ENCODE results near the gene FAM174B. TPM values are rescaled to one million over a fixed set of nuclear protein-coding genes. Genes with fewer than 3 reads are reported as not detected.

Gene FAM174B
- total RNA-seq, 2 experiments from 2014 or later, result 1.8 to 3.3 TPM

GRCh38 chr15:92645051-92645631 lies 10.4 kb downstream of the FAM174B start:
- DNase-seq (no peak), ATAC-seq (no peak)
- H3K27me3 Mint-ChIP-seq, result peaks cover 13% of the 10 kb centered on the region
- no peak overlapping the region for H3K27ac Mint-ChIP-seq
- no peaks in the 10 kb centered on the region for H3K36me3 Mint-ChIP-seq
- no peaks in the 10 kb centered on the region for H3K9me3 Mint-ChIP-seq (ENCODE audit: low read depth)
- CTCF ChIA-PET, result interaction anchor here (0.7 kb wide), 1 partner anchor 70 kb away, joined by 3 read pairs; no protein-coding TSS in a partner anchor
- H3K4me1 Mint-ChIP-seq, result no peaks in the 10 kb centered on the region
- no peak overlapping the region for H3K4me3 Mint-ChIP-seq

- Mint-ChIP-seq H3K27ac (no peak overlapping the region), H3K9me3 (ENCODE audit: low read depth) (no peaks in the 10 kb centered on the region)
- ATAC-seq, result no peak
Measured at GRCh38 chr15:92643849-92644815, 11.4 kb downstream of the FAM174B start.

GRCh38 chr15:92638709-92639365 lies 16.7 kb downstream of the FAM174B start:
- H3K4me1 Mint-ChIP-seq, result no peaks in the 10 kb centered on the region
- H3K4me3 Mint-ChIP-seq, result no peak overlapping the region
- peaks cover under 1% of the 10 kb centered on the region for H3K27me3 Mint-ChIP-seq
- CTCF ChIA-PET, result no interaction called here
- DNase-seq (no peak), ATAC-seq (no peak)
- H3K9me3 Mint-ChIP-seq (ENCODE audit: low read depth), result no peaks in the 10 kb centered on the region
- H3K36me3 Mint-ChIP-seq, result no peaks in the 10 kb centered on the region
- no peak overlapping the region for H3K27ac Mint-ChIP-seq

More at GRCh38 chr15:92643849-92644815, 11.4 kb downstream of the FAM174B start:
- H3K4me1 Mint-ChIP-seq, result no peaks in the 10 kb centered on the region
- CTCF ChIA-PET, result no interaction called here
- H3K27me3 Mint-ChIP-seq, result peaks cover 13% of the 10 kb centered on the region
- DNase-seq, result no peak
- H3K36me3 Mint-ChIP-seq, result no peaks in the 10 kb centered on the region
- H3K4me3 Mint-ChIP-seq, result no peak overlapping the region

GRCh38 chr15:92638291-92638708 lies 17.3 kb downstream of the FAM174B start:
- no peaks in the 10 kb centered on the region for H3K27me3 Mint-ChIP-seq
- H3K9me3 Mint-ChIP-seq (ENCODE audit: low read depth), result no peaks in the 10 kb centered on the region
- CTCF ChIA-PET, result no interaction called here
- no peak overlapping the region for H3K4me3 Mint-ChIP-seq
- DNase-seq (no peak), ATAC-seq (no peak)
- H3K36me3 Mint-ChIP-seq, result no peaks in the 10 kb centered on the region
- H3K4me1 Mint-ChIP-seq, result no peaks in the 10 kb centered on the region
- no peak overlapping the region for H3K27ac Mint-ChIP-seq

GRCh38 chr15:92637626-92638025 lies 17.9 kb downstream of the FAM174B start:
- DNase-seq (no peak), ATAC-seq (no peak)
- no peaks in the 10 kb centered on the region for H3K36me3 Mint-ChIP-seq
- no peaks in the 10 kb centered on the region for H3K9me3 Mint-ChIP-seq (ENCODE audit: low read depth)
- no peak overlapping the region for H3K27ac Mint-ChIP-seq
- no peak overlapping the region for H3K4me3 Mint-ChIP-seq
- H3K27me3 Mint-ChIP-seq, result peaks cover 2% of the 10 kb centered on the region
- no peaks in the 10 kb centered on the region for H3K4me1 Mint-ChIP-seq
- CTCF ChIA-PET, result no interaction called here

- CTCF ChIA-PET, result no interaction called here
- H3K4me1 Mint-ChIP-seq, result no peaks in the 10 kb centered on the region
- peak; percentile 27 for ATAC-seq
- H3K9me3 Mint-ChIP-seq (ENCODE audit: low read depth), result no peaks in the 10 kb centered on the region
- no peak for DNase-seq
- H3K36me3 Mint-ChIP-seq, result no peaks in the 10 kb centered on the region
- H3K27me3 Mint-ChIP-seq, result peaks cover 2% of the 10 kb centered on the region
- H3K4me3 Mint-ChIP-seq, result no peak overlapping the region
- H3K27ac Mint-ChIP-seq, result no peak overlapping the region
Measured at GRCh38 chr15:92636908-92637481, 18.6 kb downstream of the FAM174B start.

GRCh38 chr15:92636401-92636907 lies 19.1 kb downstream of the FAM174B start:
- Mint-ChIP-seq H3K9me3 (ENCODE audit: low read depth) (no peaks in the 10 kb centered on the region), H3K27ac (no peak overlapping the region), H3K4me3 (no peak overlapping the region), H3K27me3 (peaks cover 2% of the 10 kb centered on the region), H3K36me3 (no peaks in the 10 kb centered on the region), H3K4me1 (no peaks in the 10 kb centered on the region)
- CTCF ChIA-PET, result no interaction called here
- no peak for DNase-seq
- ATAC-seq, result no peak

- H3K9me3 Mint-ChIP-seq (ENCODE audit: low read depth), result no peaks in the 10 kb centered on the region
- CTCF ChIA-PET, result interaction anchor here (1.3 kb wide), 1 partner anchor 80 kb away, joined by 3 read pairs; no protein-coding TSS in a partner anchor
- peaks cover 4% of the 10 kb centered on the region for H3K4me1 Mint-ChIP-seq
- ATAC-seq (no peak), DNase-seq (no peak)
- no peaks in the 10 kb centered on the region for H3K36me3 Mint-ChIP-seq
- H3K27ac Mint-ChIP-seq, result no peak overlapping the region
- H3K4me3 Mint-ChIP-seq, result no peak overlapping the region
- H3K27me3 Mint-ChIP-seq, result peaks cover 3% of the 10 kb centered on the region
Measured at GRCh38 chr15:92634671-92635201, 20.8 kb downstream of the FAM174B start.

GRCh38 chr15:92634060-92634459 lies 21.5 kb downstream of the FAM174B start:
- no peak for ATAC-seq
- DNase-seq, result no peak
- H3K4me3 Mint-ChIP-seq, result no peak overlapping the region
- CTCF ChIA-PET, result interaction anchor here (1.3 kb wide), 1 partner anchor 80 kb away, joined by 3 read pairs; no protein-coding TSS in a partner anchor
- H3K27me3 Mint-ChIP-seq, result peaks cover 4% of the 10 kb centered on the region
- H3K36me3 Mint-ChIP-seq, result no peaks in the 10 kb centered on the region
- no peaks in the 10 kb centered on the region for H3K9me3 Mint-ChIP-seq (ENCODE audit: low read depth)
- H3K27ac Mint-ChIP-seq, result no peak overlapping the region
- peaks cover 4% of the 10 kb centered on the region for H3K4me1 Mint-ChIP-seq

- DNase-seq (no peak), ATAC-seq (no peak)
- peaks cover 4% of the 10 kb centered on the region for H3K4me1 Mint-ChIP-seq
- CTCF ChIA-PET, result interaction anchor here (1.3 kb wide), 1 partner anchor 81 kb away, joined by 3 read pairs; no protein-coding TSS in a partner anchor
- H3K36me3 Mint-ChIP-seq, result no peaks in the 10 kb centered on the region
- no peak overlapping the region for H3K4me3 Mint-ChIP-seq
- peaks cover 4% of the 10 kb centered on the region for H3K27me3 Mint-ChIP-seq
- H3K9me3 Mint-ChIP-seq (ENCODE audit: low read depth), result no peaks in the 10 kb centered on the region
- H3K27ac Mint-ChIP-seq, result no peak overlapping the region
Measured at GRCh38 chr15:92633418-92633817, 22.2 kb downstream of the FAM174B start.

- Mint-ChIP-seq H3K27me3 (peaks cover 4% of the 10 kb centered on the region), H3K4me3 (no peak overlapping the region), H3K9me3 (ENCODE audit: low read depth) (no peaks in the 10 kb centered on the region), H3K36me3 (no peaks in the 10 kb centered on the region), H3K27ac (no peak overlapping the region), H3K4me1 (peaks cover 4% of the 10 kb centered on the region)
- DNase-seq (no peak), ATAC-seq (no peak)
- CTCF ChIA-PET, result no interaction called here
Measured at GRCh38 chr15:92633001-92633400, 22.6 kb downstream of the FAM174B start.

- Mint-ChIP-seq H3K36me3 (no peaks in the 10 kb centered on the region), H3K4me1 (peaks cover 4% of the 10 kb centered on the region)
- DNase-seq, result no peak
Measured at GRCh38 chr15:92631721-92632120, 23.9 kb downstream of the FAM174B start.

More at GRCh38 chr15:92631721-92632120, 23.9 kb downstream of the FAM174B start:
- peaks cover 4% of the 10 kb centered on the region for H3K27me3 Mint-ChIP-seq
- no peak overlapping the region for H3K27ac Mint-ChIP-seq
- no peak overlapping the region for H3K4me3 Mint-ChIP-seq
- no peaks in the 10 kb centered on the region for H3K9me3 Mint-ChIP-seq (ENCODE audit: low read depth)
- no peak for ATAC-seq
- CTCF ChIA-PET, result no interaction called here

Data from activated CD8-positive, alpha-beta memory T cell treated with anti-CD3 and anti-CD28 coated beads, Interleukin-2, amount 10 ng/mL, durations not matched to agents 7 days and 5 days (primary cell).